MM.1S (cell line): Measurements from ENCODE around the gene ALDH5A1.

Experiments used
- CTCF ChIP-seq: fragments of 300-600 bp; sonication (generic); IDR thresholded peaks from 2 replicates; pipeline ENCODE4 v1.5.1; 2016; ENCODE audit warnings: antibody characterized with exemption, low read length, mixed read lengths
- EZH2 ChIP-seq: fragments of 300-600 bp; sonication (generic); optimal IDR thresholded peaks from 2 replicates; pipeline ENCODE3; 2017; ENCODE audit warnings: low read depth, mild to moderate bottlenecking, antibody characterized with exemption, low read length, mixed read lengths
- EZH2phosphoT487 ChIP-seq: fragments of 300-600 bp; sonication (generic); IDR thresholded peaks from 2 replicates; pipeline ENCODE4 v1.6.1; 2018; ENCODE audit warnings: antibody characterized with exemption, low read length

DNA sequence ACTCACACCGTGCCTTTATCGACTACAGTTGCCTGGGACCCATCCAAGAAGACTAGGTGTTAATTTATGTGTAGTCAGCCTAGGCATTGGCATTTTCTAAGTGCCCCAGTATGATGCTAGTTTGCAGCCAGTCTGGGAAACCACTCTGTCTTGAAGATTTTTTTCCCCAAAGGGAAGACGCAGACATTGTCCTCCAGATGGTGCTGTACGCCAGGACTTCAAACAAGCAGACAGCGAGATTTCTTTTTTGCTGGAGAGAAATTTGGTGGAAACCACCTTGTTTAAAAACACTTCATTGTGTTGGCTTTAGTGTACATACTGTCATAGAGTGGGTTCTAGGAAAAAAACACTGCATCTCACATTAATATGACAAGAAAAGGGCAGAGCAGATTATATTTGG is 30.0 kb downstream of the ALDH5A1 start:
- TF ChIP-seq CTCF (peak; percentile 48), EZH2phosphoT487 (no peak), EZH2 (no peak)
